ENCODE measurements around the gene BACE2. TPM values are rescaled to one million over a fixed set of nuclear protein-coding genes. Genes with fewer than 3 reads are reported as not detected.
"Not testable (repeated sequence)": the region's sequence is repeated elsewhere in the genome, so short reads cannot be mapped to it uniquely, and the experiment has no call there.

The BACE2 gene
- total RNA-seq, 1 experiment from 2014 or later = 33.8 TPM

DNA sequence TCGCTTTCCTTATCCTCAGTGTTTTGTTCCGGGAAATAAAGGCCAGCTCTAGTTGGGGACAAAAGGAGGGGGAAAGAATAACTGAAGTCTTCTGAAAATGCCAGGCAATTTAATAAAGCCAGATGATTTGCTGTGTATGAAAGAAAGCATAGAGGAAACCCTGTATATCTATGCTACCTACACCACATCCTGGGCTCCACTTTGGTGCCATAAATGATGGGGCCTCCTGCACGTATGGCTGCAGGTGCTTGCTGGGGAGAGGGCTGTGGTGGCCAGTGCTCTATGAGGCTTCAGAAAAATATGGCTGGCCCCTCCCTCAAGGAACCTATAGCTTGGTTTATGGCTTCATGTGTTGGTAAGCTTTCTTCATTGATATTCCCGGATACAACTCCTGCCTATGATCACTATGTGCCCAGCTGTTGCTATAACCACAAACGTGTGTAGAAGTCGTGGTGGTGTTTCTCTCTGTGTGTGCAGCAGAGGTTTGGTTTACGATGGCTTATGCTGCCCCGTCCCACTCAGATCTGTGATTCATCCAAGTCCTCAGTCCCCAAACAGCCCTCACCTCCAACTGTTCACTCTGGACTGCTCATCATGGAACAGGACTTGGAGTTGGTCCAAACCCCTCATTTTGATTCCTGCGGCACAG, 59.5 kb downstream of the BACE2 start:
- in situ Hi-C loops (cut with HindIII; ENCODE audit: low pct_unique_long_range_greater_than_20kb, low sequenced_read_pairs) = no loop called here
- no peak for DNase-seq (ENCODE audit: low read depth)

DNA sequence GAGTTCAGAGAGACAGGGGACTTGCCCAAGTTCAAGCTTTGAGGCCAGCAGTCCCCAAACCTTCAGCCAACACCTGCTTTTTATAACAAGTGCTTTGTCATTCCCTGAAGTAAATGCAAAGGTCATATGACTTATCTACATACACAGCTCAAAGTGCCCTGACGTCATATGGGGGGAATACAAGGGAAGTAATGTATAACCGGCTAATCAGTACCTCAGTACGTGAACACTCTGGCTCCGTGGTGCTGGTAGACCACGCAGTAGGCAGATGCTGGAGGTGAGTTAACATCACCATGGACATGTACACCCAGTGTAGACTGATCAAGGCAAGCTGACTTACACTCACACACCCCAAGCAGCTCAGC, 60.0 kb downstream of the BACE2 start:
- in situ Hi-C loops (cut with HindIII; ENCODE audit: low pct_unique_long_range_greater_than_20kb, low sequenced_read_pairs) = no loop called here
- DNase-seq (ENCODE audit: low read depth) = peak; percentile 53

DNA sequence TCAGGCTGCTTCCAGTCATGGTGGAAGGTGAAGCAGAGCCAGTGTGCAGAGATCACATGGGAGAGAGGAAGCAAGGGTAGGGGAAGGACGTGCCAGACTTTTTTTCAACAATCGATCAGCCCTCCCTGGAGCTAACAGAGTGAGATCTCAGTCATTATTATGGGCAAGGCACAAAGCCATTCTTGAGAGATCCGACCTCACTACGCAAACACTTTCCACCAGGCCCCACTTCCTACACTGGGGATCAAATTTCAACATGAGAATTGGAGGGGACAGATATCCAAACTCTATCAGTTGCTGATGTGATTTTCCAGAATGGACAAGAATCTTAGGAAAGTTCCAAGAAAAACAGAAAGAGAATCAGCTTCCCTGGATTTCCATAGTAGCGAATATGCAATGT, 60.5 kb downstream of the BACE2 start:
- in situ Hi-C loops (cut with HindIII; ENCODE audit: low pct_unique_long_range_greater_than_20kb, low sequenced_read_pairs) = no loop called here
- no peak for DNase-seq (ENCODE audit: low read depth)

DNA sequence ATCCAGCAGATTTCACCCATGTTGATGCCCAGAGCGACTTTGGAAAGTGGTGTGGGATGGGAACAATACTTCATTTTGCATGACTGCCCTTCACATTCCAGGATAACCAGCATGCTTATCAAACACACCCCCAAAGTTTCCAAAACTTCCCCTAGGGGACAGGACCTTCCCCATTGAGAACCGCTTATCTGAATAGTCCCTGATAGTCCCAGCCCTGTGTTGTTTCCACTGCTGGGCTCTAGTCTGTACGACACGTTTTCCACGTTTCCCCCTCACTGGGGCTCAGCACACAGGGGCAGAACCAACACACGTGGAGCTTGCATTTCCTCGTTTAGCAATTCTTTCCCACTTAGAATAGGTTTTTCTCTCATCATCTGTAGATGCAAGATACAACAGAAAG, 61.0 kb downstream of the BACE2 start:
- in situ Hi-C loops (cut with HindIII; ENCODE audit: low pct_unique_long_range_greater_than_20kb, low sequenced_read_pairs) = no loop called here
- no peak for DNase-seq (ENCODE audit: low read depth)

DNA sequence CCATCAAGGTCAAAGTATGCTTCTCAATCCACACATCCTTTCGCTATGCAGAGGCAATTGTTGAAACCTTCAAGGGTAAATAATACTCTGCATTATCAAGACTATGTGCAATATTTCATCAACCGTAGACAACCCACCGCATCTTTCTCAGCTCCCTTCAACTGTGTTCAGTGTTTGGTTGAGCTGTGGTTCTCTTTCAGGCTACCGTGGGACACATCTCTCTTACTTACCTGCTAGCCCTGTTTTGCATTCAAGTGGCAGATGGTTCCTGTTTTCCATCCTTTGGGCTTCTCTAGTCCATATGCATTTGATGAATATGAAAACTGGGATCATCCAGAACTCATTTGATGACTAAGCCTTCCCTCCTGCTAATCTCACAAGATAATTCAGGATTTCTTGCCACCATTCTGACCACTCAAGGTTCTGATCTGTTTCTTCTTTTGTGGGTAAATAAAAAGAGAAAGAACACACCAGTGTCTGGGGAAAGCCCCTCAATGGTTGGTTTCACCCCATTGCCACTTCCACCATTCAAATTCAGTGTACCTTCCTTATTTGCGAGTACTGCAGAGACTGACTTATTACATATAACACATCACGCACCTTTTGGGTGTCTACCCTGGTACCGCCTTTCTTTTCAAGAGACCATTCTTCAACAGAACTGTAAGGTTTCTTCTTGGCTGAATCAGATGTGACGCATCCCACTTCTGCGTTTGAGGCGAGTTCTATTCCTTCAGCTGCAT, 61.7 kb downstream of the BACE2 start:
- in situ Hi-C loops (cut with HindIII; ENCODE audit: low pct_unique_long_range_greater_than_20kb, low sequenced_read_pairs) = no loop called here
- no peak for DNase-seq (ENCODE audit: low read depth)

DNA sequence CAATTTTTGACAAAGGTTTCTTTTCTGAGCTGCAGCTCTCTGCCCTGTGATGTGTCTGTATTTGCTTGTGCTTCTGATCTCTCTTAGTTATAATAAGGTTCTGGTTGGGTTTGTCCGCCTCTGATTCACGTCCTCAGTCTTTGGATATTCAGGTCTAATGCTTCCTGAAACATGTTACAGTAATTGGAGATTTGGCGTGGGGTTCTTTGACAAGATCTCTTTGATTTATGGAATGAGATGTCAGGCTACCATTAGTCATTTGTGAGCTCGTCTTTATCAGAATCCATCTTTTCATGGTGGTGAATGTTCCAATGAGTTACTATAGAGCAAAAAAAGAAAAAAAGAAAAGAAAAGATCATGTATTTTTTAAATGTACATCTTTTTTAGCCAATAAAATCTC, 62.5 kb downstream of the BACE2 start:
- in situ Hi-C loops (cut with HindIII; ENCODE audit: low pct_unique_long_range_greater_than_20kb, low sequenced_read_pairs) = no loop called here
- DNase-seq (ENCODE audit: low read depth) = no peak

DNA sequence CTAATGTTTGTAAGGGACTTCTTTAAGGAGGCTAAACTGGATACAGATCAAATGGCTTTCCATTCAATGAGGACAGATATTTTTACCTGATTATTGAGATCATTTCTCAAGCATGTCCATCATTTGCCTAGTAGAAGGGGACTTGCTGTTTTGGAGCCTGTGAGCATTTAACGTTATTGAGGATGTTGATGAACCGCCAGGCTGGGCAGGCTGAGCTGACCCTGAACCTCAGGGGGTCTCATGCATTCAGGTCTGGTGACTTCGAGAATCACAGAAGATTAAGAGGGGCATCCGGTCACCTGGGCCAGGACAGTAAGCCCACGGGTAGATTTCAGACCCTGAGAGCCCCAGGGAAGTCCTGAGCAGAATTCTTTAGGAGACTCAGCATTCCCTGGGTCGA, 63.1 kb downstream of the BACE2 start:
- in situ Hi-C loops (cut with HindIII; ENCODE audit: low pct_unique_long_range_greater_than_20kb, low sequenced_read_pairs) = no loop called here
- no peak for DNase-seq (ENCODE audit: low read depth)

DNA sequence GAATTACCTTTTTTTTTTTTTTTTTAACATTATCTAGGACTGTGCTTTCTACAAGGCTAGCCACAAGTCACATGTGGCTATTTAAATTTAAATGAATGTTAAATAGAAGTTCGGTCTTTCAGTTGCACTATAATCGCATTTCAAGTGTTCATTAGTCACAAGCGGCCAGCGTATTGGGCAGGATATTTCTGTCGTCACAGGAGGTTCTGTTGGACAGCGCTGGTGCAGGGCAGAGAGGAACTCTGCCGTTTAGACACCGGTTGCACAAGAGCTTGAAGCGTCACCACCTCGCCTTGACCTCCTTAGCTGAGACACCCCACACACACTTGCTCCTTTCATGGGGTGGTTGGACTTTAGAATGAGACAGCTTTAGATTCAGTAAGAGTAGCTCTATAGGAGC, 64.1 kb downstream of the BACE2 start:
- DNase-seq (ENCODE audit: low read depth) = no peak
- in situ Hi-C loops (cut with HindIII; ENCODE audit: low pct_unique_long_range_greater_than_20kb, low sequenced_read_pairs) = no loop called here

DNA sequence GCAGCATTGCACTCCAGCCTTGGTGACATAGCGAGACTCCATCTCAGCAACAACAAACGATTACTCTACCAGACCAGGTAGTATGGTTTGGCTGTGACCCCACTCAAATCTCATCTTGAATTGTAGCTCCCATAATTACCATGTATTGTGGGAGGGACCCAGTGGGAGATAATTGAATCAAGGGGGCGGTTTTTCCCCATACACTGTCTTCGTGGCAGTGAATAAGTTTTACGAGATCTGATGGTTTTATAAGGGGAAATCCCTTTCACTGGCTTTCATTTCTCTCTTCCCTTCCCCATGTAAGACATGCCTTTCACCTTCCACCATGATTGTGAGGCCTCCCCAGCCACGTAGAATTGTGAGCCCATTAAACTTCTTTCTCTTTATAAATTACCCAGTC, 66.0 kb downstream of the BACE2 start:
- no peak for DNase-seq (ENCODE audit: low read depth)
- in situ Hi-C loops (cut with HindIII; ENCODE audit: low pct_unique_long_range_greater_than_20kb, low sequenced_read_pairs) = no loop called here

DNA sequence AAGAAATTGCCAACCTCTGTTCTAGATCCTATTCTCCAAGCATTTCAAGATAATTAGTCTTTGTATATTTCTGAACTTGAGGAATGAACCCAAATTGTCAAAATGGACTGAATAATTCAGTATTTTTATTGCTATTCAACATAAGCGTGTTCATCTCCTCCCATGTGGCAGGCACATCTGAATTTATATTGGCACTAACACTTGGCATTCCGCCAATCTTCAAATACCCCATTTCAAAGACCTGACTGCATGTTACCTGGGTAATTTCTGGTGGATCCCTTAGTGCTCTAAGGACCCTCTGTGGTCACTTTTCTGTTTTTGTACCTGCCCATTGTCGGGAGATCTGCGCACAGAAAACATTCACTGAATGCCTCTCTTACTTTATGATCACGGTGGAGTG, 66.6 kb downstream of the BACE2 start:
- DNase-seq (ENCODE audit: low read depth) = no peak
- in situ Hi-C loops (cut with HindIII; ENCODE audit: low pct_unique_long_range_greater_than_20kb, low sequenced_read_pairs) = no loop called here

DNA sequence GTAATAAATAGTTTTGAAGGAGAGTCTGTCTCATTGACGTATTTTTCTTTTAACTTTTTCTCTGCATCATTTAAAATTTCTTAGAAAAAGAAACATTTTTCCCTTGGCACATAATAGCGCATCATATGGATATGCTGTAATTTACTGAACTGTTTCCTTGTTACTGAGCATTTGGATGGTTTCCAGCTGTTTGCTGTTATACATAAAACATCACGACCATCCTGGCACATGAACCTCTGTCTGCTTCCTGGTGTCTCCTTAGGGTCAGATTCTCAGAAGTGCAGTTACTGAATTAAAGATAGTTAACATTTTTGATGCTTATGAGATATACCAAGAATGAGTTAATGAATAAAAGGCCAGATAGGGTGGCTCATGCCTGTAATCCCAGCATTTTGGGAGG, 67.2 kb downstream of the BACE2 start:
- DNase-seq (ENCODE audit: low read depth) = peak; percentile 65
- in situ Hi-C loops (cut with HindIII; ENCODE audit: low pct_unique_long_range_greater_than_20kb, low sequenced_read_pairs) = no loop called here

DNA sequence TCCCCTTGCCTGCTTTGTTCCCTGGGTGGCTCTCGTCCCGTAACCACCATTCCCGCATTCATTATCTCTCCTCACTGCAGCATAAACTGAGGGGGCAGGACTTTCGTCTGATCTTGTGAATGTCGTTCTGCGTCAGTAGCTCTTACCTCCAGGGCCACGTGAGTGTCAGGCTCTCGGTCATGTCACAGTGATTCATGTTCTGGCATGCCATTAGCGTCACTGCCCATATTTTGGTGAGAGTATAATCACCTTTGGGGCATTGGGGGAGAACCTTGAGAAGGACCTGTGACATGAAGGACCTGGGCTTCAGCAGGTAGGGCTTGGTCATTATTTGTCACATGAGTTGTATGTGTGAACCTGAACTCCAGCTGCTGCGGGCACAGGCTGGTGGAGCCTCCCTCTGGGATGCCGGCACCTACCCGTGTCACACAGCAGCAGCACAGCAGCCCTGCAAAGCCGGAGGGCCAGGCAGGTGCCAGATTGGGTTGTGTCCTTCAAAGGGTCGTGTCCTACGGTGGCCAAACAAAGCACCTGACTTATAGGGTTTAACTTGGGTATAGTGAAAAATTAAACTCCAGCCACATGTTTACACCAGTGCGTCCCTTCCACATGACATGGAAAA, 68.5 kb downstream of the BACE2 start:
- peak; percentile 93 for DNase-seq (ENCODE audit: low read depth)
- in situ Hi-C loops (cut with HindIII; ENCODE audit: low pct_unique_long_range_greater_than_20kb, low sequenced_read_pairs) = no loop called here

DNA sequence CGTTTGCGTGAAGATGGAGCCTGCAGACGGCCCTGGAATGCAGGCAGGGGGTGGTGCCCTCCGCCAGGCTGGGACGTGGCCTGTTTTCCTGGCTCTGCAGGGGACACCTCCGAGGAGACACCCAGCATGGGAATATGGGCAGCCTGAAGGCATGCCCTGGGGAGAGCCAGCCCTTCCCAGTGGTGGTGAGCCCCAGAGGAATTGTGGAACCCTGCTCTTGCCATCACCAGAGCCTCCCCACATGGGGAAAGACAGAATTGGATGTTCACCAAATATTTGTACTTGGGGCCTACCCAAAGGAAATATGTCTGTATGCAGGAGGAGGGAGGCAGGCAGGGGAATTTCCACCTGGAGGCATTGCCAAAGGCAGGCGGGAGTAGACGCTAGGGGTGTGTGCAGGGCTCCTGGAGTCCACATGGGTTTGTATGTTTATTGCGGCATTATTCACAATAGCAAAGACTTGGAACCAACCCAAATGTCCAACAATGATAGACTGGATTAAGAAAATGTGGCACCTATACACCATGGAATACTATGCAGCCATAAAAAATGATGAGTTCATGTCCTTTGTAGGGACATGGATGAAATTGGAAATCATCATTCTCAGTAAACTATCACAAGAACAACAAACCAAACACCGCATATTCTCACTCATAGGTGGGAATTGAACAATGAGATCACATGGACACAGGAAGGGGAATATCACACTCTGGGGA, 70.3 kb downstream of the BACE2 start:
- DNase-seq (ENCODE audit: low read depth); in situ Hi-C loops (cut with HindIII; ENCODE audit: low pct_unique_long_range_greater_than_20kb, low sequenced_read_pairs): not testable (repeated sequence)

DNA sequence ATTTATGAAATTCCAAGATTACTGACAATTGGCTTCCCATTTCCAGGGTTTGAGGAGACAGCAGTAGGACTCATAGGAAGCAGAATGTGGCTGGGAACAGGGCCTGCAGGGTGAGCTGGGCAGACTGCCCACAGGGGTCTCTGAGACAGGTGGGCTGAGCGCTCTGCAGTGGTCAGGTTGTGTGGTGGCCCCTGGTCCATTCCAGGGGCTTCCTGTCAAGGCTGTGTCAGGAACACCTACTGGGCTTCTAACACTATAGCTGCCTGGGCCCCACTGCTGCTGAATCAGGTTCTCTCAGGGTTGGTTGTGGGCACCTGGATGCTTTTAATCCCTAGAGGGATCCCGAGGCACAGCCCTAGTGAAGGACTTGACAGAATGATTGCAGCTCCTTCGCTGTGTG, 72.1 kb downstream of the BACE2 start:
- DNase-seq (ENCODE audit: low read depth) = no peak
- in situ Hi-C loops (cut with HindIII; ENCODE audit: low pct_unique_long_range_greater_than_20kb, low sequenced_read_pairs) = no loop called here

DNA sequence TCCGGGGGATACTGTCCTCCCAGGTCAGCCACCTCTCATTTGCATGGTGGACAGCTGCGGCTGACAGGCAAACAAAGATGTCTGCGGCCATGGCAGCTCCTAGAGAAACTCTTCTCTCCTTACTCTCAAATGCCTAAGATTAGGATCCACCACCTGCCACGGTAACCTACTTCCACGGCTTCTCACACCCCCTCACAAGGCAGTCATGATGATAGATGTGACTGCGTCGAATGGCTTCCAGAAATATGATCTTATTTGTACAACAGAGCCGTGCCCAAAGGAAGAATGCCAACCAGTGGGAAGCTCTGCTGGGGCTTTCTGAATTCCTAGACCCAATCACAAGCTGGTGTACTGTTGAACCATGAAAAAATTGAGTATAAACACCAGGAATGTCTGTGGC, 73.4 kb downstream of the BACE2 start:
- peak; percentile 13 for DNase-seq (ENCODE audit: low read depth)
- in situ Hi-C loops (cut with HindIII; ENCODE audit: low pct_unique_long_range_greater_than_20kb, low sequenced_read_pairs) = no loop called here

DNA sequence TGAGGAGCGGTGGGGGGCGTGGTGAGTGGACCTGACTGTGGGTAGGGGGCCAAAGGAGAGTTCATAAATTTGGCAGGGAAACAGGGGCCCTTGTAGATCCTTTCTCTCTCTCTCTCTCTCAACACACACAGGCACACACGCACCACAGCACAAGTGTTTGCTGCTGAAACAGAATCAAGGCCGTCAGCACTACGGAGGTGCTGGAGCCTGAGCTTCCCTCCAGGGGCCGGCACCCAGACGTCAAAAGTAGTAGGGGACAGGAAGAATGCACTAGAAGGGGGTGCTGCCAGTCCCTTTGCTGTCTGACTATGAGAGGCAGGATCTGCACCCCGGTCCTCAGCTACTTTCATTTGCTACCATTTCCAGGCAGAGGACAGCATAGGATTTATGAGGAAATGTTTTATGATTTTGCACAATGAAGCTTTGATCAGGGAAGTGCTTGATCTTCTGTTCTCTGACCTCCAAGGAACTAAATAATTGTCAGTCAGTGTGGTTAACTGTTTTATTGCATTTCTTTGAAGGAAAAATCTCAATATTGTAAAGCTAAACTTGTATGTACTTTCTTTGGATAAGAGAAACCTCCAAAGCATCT, 74.4 kb downstream of the BACE2 start:
- in situ Hi-C loops (cut with HindIII; ENCODE audit: low pct_unique_long_range_greater_than_20kb, low sequenced_read_pairs) = no loop called here

DNA sequence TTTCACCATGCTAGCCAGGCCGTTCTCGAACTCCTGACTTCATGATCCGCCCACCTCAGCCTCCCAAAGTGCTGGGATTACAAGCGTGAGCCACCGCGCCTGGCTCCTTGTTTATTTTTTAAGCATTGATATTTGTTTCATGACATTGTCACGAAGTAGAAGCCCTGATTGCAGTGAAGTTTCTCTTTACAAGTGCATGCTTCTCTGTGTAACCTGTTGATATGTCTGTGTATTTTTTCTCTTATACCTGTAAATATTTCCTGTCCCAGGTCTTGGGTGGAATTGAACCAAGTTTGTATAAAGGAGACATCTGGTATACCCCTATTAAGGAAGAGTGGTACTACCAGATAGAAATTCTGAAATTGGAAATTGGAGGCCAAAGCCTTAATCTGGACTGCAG, 75.1 kb downstream of the BACE2 start:
- DNase-seq (ENCODE audit: low read depth) = no peak
- in situ Hi-C loops (cut with HindIII; ENCODE audit: low pct_unique_long_range_greater_than_20kb, low sequenced_read_pairs) = no loop called here

More for the DNA sequence above, 74.4 kb downstream of the BACE2 start:
- no peak for DNase-seq (ENCODE audit: low read depth)

DNA sequence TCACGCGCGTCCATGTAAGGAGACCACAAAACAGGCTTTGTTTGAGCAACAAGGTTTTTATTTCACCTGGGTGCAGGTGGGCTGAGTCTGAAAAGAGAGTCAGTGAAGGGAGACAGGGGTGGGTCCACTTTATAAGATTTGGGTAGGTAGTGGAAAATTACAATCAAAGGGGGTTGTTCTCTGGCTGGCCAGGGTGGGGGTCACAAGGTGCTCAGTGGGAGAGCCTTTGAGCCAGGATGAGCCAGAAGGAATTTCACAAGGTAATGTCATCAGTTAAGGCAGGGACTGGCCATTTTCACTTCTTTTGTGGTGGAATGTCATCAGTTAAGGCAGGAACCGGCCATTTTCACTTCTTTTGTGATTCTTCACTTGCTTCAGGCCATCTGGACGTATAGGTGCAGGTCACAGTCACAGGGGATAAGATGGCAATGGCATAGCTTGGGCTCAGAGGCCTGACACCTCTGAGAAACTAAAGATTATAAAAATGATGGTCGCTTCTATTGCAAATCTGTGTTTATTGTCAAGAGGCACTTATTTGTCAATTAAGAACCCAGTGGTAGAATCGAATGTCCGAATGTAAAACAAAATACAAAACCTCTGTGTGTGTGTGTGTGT, 76.4 kb downstream of the BACE2 start:
- DNase-seq (ENCODE audit: low read depth); in situ Hi-C loops (cut with HindIII; ENCODE audit: low pct_unique_long_range_greater_than_20kb, low sequenced_read_pairs): not testable (repeated sequence)

All from Caki2 (cell line).